HepG2 (cell line): ENCODE data around the gene GNA15.

Experiments used
- POLR2A ChIP-seq, 2 experiments: IDR thresholded peaks; 2 replicates each; pipeline ENCODE4 v1.6.1; 2011; ENCODE audit warnings: low read depth in 2 of 2, low read length in 2 of 2, mild to moderate bottlenecking in 1 of 2, moderate library complexity in 1 of 2; ENCODE audit not compliant: insufficient read depth in 1 of 2
- ZNF792 ChIP-seq: IDR thresholded peaks from 2 replicates; pipeline ENCODE4 v1.6.1; 2016

DNA sequence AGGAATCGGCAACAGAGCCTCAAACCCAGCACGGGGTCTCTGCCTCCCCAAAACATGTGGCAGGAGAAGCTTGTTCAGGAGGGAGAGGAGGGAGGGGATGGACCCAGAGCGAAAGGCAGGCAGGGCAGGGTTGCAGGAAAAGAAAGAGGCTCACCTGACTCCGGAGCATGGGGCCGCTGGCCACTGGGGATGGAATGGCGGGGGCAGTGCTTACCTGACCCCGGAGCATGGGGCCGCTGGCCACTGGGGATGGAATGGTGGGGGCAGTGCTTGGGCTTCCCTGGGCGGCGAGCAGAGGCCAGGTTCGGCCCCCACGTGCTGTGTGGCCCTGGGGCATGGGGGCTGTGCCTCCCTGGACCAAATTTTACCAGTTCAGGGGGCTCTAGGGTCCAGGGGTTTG, 75.4 kb downstream of the GNA15 start:
- no peak for TF ChIP-seq ZNF792
- TF ChIP-seq POLR2A (IDR thresholded peaks at IDR 0.05; ENCODE audit: insufficient read depth in 1 of 2, low read depth in 2 of 2, low read length in 2 of 2) = no peak
